H1 (cell line): Measurements from ENCODE around the gene CHCHD6. TPM values are rescaled to one million over a fixed set of nuclear protein-coding genes. Genes with fewer than 3 reads are reported as not detected.

ENCODE experiments used
- CTCF ChIA-PET: fragments of 300-600 bp; sonication (Branson Sonifier 250); formaldehyde crosslinking; loops from one replicate; lab custom pipeline; 2021; ENCODE audit not compliant: partially characterized antibody; lab: Charles Lee
- POLR2A ChIA-PET: fragments of 300-600 bp; sonication (Branson Sonifier 250); formaldehyde crosslinking; loops from one replicate; lab custom pipeline; 2021; ENCODE audit warnings: inconsistent platforms; ENCODE audit not compliant: partially characterized antibody; lab: Charles Lee
- DNase-seq, 2 experiments: peaks; one replicate each; pipeline versions ENCODE4 v3.0.0 to v3.0.0-alpha.2; 2010 to 2022; ENCODE audit warnings: low spot score in 2 of 2, low read depth in 1 of 2, mixed read lengths in 1 of 2
- FAIRE-seq: peaks from 2 replicates; lab custom pipeline; 2011; peaks lifted over from hg19 to GRCh38; lab: Jason Lieb, UNC
- H2AFZ ChIP-seq: 2 replicates; pipeline ENCODE4 v1.8.1; 2012; ENCODE audit warnings: low read length, inconsistent platforms
- H2AK5ac ChIP-seq: 2 replicates; pipeline ENCODE4 v1.6.1; 2013; ENCODE audit warnings: low read depth, low read length
- H2BK120ac ChIP-seq: replicated peaks from 2 replicates; pipeline ENCODE3; 2013; ENCODE audit warnings: low read depth, low read length, inconsistent platforms
- H2BK12ac ChIP-seq: 2 replicates; pipeline ENCODE4 v1.6.1; 2013; ENCODE audit warnings: low read depth, low read length
- H2BK15ac ChIP-seq: 2 replicates; pipeline ENCODE4 v1.6.1; 2013; ENCODE audit warnings: low read length
- H2BK20ac ChIP-seq: 2 replicates; pipeline ENCODE4 v1.6.1; 2013; ENCODE audit warnings: low read length
- H2BK5ac ChIP-seq: 2 replicates; pipeline ENCODE4 v1.6.1; 2013; ENCODE audit warnings: low read depth, low read length
- H3K14ac ChIP-seq: 2 replicates; pipeline ENCODE4 v1.6.1; 2013; ENCODE audit warnings: inconsistent platforms; ENCODE audit not compliant: insufficient read length
- H3K18ac ChIP-seq: 2 replicates; pipeline ENCODE4 v1.6.1; 2013; ENCODE audit warnings: low read length; ENCODE audit errors: extremely low read depth
- H3K23ac ChIP-seq: 2 replicates; pipeline ENCODE4 v1.6.1; 2013; ENCODE audit warnings: inconsistent platforms; ENCODE audit not compliant: insufficient read length
- H3K23me2 ChIP-seq: 2 replicates; pipeline ENCODE4 v1.6.1; 2013; ENCODE audit warnings: low read depth, low read length
- H3K27ac ChIP-seq: 2 replicates; pipeline ENCODE4 v1.6.1; 2011; ENCODE audit warnings: low read depth, low read length, inconsistent platforms
- H3K27me3 ChIP-seq, 4 experiments: replicated peaks in 1 of 4; 1 replicate in 1 of 4; 2 replicates in 3 of 4; pipeline versions ENCODE4 v1.6.1 to v1.8.1; 2011 to 2013; ENCODE audit warnings: low read length in 3 of 4, mild to moderate bottlenecking in 3 of 4, inconsistent platforms in 2 of 4, mixed read lengths in 2 of 4, moderate library complexity in 1 of 4; ENCODE audit not compliant: control insufficient read depth in 3 of 4, insufficient read depth in 3 of 4; ENCODE audit errors: extremely low read depth in 1 of 4
- H3K36me3 ChIP-seq, 4 experiments: 2 replicates each; pipeline versions ENCODE4 v1.6.1 to v1.8.1; 2011 to 2013; ENCODE audit warnings: mild to moderate bottlenecking in 4 of 4, low read length in 3 of 4, moderate library complexity in 2 of 4, control low read depth in 1 of 4, inconsistent platforms in 1 of 4; ENCODE audit not compliant: insufficient read depth in 4 of 4, control insufficient read depth in 2 of 4
- H3K4ac ChIP-seq: replicated peaks from 2 replicates; pipeline ENCODE3; 2013; ENCODE audit warnings: low read length, low read depth, mixed read lengths, inconsistent platforms; ENCODE audit not compliant: insufficient read length
- H3K4me1 ChIP-seq, 4 experiments: replicated peaks in 1 of 4; 1 replicate in 1 of 4; 2 replicates in 3 of 4; pipeline versions ENCODE4 v1.6.1 to v1.8.1; 2011 to 2013; ENCODE audit warnings: low read length in 3 of 4, inconsistent platforms in 2 of 4, mixed read lengths in 1 of 4; ENCODE audit not compliant: insufficient read depth in 4 of 4, control insufficient read depth in 3 of 4
- H3K4me2 ChIP-seq, 2 experiments: 2 replicates each; pipeline versions ENCODE4 v1.6.1 to v1.8.1; 2011 to 2013; ENCODE audit warnings: low read depth in 2 of 2, low read length in 2 of 2, control low read depth in 1 of 2, inconsistent platforms in 1 of 2, mild to moderate bottlenecking in 1 of 2; ENCODE audit not compliant: insufficient read depth in 1 of 2
- H3K4me3 ChIP-seq, 4 experiments: fragments of 200-600, 300-600 bp in 1 of 4; sonication (generic), shearing (Covaris generic), sonication (Bioruptor Twin) in 1 of 4; 2 replicates each; pipeline versions ENCODE4 v1.5.1 to v1.8.1; 2011 to 2016; ENCODE audit warnings: low read length in 4 of 4, low read depth in 3 of 4, control low read depth in 2 of 4, inconsistent platforms in 2 of 4, mild to moderate bottlenecking in 2 of 4, mixed read lengths in 1 of 4, moderate library complexity in 1 of 4; ENCODE audit not compliant: insufficient read depth in 2 of 4; ENCODE audit errors: extremely low read depth in 1 of 4
- H3K56ac ChIP-seq: replicated peaks from 2 replicates; pipeline ENCODE3; 2013; ENCODE audit warnings: low read depth, mild to moderate bottlenecking, mixed read lengths, low read length, inconsistent platforms; ENCODE audit not compliant: insufficient read length
- H3K79me1 ChIP-seq: 2 replicates; pipeline ENCODE4 v1.6.1; 2013; ENCODE audit warnings: low read depth, low read length, control low read depth
- H3K79me2 ChIP-seq, 2 experiments: 2 replicates each; pipeline versions ENCODE4 v1.6.1 to v1.8.1; 2012 to 2013; ENCODE audit warnings: low read length in 2 of 2, mild to moderate bottlenecking in 2 of 2, inconsistent platforms in 1 of 2; ENCODE audit not compliant: insufficient read depth in 2 of 2, control insufficient read depth in 1 of 2
- H3K9ac ChIP-seq, 4 experiments: replicated peaks in 1 of 4; 1 replicate in 1 of 4; 2 replicates in 3 of 4; pipeline versions ENCODE4 v1.6.1 to v1.8.1; 2011 to 2013; ENCODE audit warnings: low read depth in 3 of 4, low read length in 3 of 4, control low read depth in 2 of 4, mild to moderate bottlenecking in 2 of 4, moderate library complexity in 2 of 4, inconsistent platforms in 1 of 4; ENCODE audit errors: extremely low read depth in 1 of 4
- H3K9me3 ChIP-seq, 2 experiments: 2 replicates each; pipeline versions ENCODE4 v1.6.1 to v1.8.1; 2012 to 2013; ENCODE audit warnings: mild to moderate bottlenecking in 2 of 2, moderate library complexity in 2 of 2, control low read depth in 1 of 2, inconsistent platforms in 1 of 2, low read depth in 1 of 2, low read length in 1 of 2, mixed read lengths in 1 of 2; ENCODE audit not compliant: insufficient read depth in 2 of 2
- H4K20me1 ChIP-seq, 2 experiments: replicated peaks in 1 of 2; 2 replicates each; pipeline versions ENCODE3 to v1.8.1; 2011 to 2013; ENCODE audit warnings: inconsistent platforms in 2 of 2, low read length in 2 of 2, mild to moderate bottlenecking in 1 of 2; ENCODE audit not compliant: insufficient read depth in 2 of 2, control insufficient read depth in 1 of 2
- H4K5ac ChIP-seq: 2 replicates; pipeline ENCODE4 v1.6.1; 2013; ENCODE audit warnings: low read length, low read depth, mixed read lengths, inconsistent platforms; ENCODE audit not compliant: insufficient read length
- H4K8ac ChIP-seq: 2 replicates; pipeline ENCODE4 v1.8.0; 2013; ENCODE audit warnings: mild to moderate bottlenecking, moderate library complexity, low read length, inconsistent platforms; ENCODE audit not compliant: insufficient read depth; ENCODE audit errors: extremely low read depth
- H4K91ac ChIP-seq: replicated peaks from 2 replicates; pipeline ENCODE3; 2013; ENCODE audit warnings: low read length, mixed read lengths, inconsistent platforms; ENCODE audit not compliant: insufficient read length
- CBX8 ChIP-seq: fragments of 300-800, 300-1000 bp; sonication (generic); IDR thresholded peaks from 2 replicates; pipeline ENCODE4 v1.7.1; 2016; ENCODE audit warnings: low read depth, low read length, borderline replicate concordance
- EP300 ChIP-seq, 2 experiments: IDR thresholded peaks; 1 replicate in 1 of 2; 2 replicates in 1 of 2; pipeline ENCODE4 v1.6.1; 2011 to 2012; ENCODE audit warnings: low read depth in 2 of 2, low read length in 2 of 2, mild to moderate bottlenecking in 2 of 2, borderline replicate concordance in 1 of 2, inconsistent platforms in 1 of 2, moderate library complexity in 1 of 2
- JUN ChIP-seq: IDR thresholded peaks from 2 replicates; pipeline ENCODE4 v1.6.1; 2011; ENCODE audit warnings: low read depth, mild to moderate bottlenecking, improper control_type of control experiment, low read length
- NANOG ChIP-seq: IDR thresholded peaks from 2 replicates; pipeline ENCODE4 v1.6.1; 2011; ENCODE audit warnings: low read length, low read depth, mild to moderate bottlenecking, inconsistent platforms; ENCODE audit not compliant: insufficient read depth, poor library complexity, severe bottlenecking
- POLR2AphosphoS5 ChIP-seq: IDR thresholded peaks from 2 replicates; pipeline ENCODE4 v1.6.1; 2011; ENCODE audit warnings: low read depth, low read length
- POU5F1 ChIP-seq: IDR thresholded peaks from 2 replicates; pipeline ENCODE4 v1.6.1; 2011; ENCODE audit warnings: low read depth, mild to moderate bottlenecking, low read length, moderate library complexity
- RFX5 ChIP-seq: IDR thresholded peaks from 2 replicates; pipeline ENCODE4 v1.6.1; 2011; ENCODE audit warnings: low read depth, low read length, improper control_type of control experiment, borderline replicate concordance
- SIN3A ChIP-seq, 2 experiments: IDR thresholded peaks in 1 of 2; conservative IDR thresholded peaks in 1 of 2; 2 replicates each; pipeline ENCODE4 v1.6.1; 2011 to 2012; ENCODE audit warnings: low read length in 2 of 2, improper control_type of control experiment in 1 of 2, low read depth in 1 of 2, mild to moderate bottlenecking in 1 of 2
- SIX5 ChIP-seq: IDR thresholded peaks from 2 replicates; pipeline ENCODE4 v1.6.1; 2011; ENCODE audit warnings: mild to moderate bottlenecking, low read depth, low read length
- SP4 ChIP-seq: IDR thresholded peaks from 2 replicates; pipeline ENCODE4 v1.6.1; 2012; ENCODE audit warnings: low read length, inconsistent platforms
- TCF12 ChIP-seq: IDR thresholded peaks from 2 replicates; pipeline ENCODE4 v1.6.1; 2011; ENCODE audit warnings: low read depth, mild to moderate bottlenecking, low read length
- USF2 ChIP-seq: IDR thresholded peaks from 2 replicates; pipeline ENCODE4 v1.6.1; 2011; ENCODE audit warnings: low read length, improper control_type of control experiment
- WGBS, 2 experiments: shearing (Covaris generic) in 1 of 2; methylation state at CpG; one replicate each; pipeline versions ENCODE4 v1.1.6 to v1.1.7; 2013 to 2015; ENCODE audit warnings: low lambda C conversion rate in 2 of 2, mixed read lengths in 2 of 2, inconsistent platforms in 1 of 2, low coverage in 1 of 2, missing lambda C conversion rate in 1 of 2; ENCODE audit not compliant: insufficient replicate concordance in 2 of 2, insufficient coverage in 1 of 2, insufficient read length in 1 of 2; ENCODE audit errors: extremely low coverage in 1 of 2, missing lambda C conversion rate in 1 of 2; 5-methylcytosine and 5-hydroxymethylcytosine counted together
- polyA plus RNA-seq, 7 experiments: library from polyadenylated mRNA; depleted of rRNA in 3 of 7; stranded (reverse) in 5 of 7; unstranded in 2 of 7; fragments of >200 nt in 5 of 7; fragments of 200-250 nt in 2 of 7; gene quantifications; 1 replicate in 5 of 7; 2 replicates in 1 of 7; 4 replicates in 1 of 7; pipeline versions ENCODE4 v1.2.1 to v1.2.3, GENCODE V29; 2011 to 2013; ENCODE audit warnings: missing spikeins in 2 of 7, mixed read lengths in 2 of 7
- total RNA-seq: library from RNA; stranded (reverse); fragmentation: NEBNext Ultra II Directional; extraction: Animal tissue kit (Norgen Biotek cat#: 25700); gene quantifications from 2 replicates; pipeline ENCODE4 v1.2.1, GENCODE V29; 2021
- TF ChIP-seq, protein P1 (sequence below): IDR thresholded peaks from 2 replicates; pipeline ENCODE4 v1.6.1; 2012; ENCODE audit warnings: inconsistent platforms

Gene CHCHD6
- total and polyA plus RNA-seq, 2 of the 8 experiments (the other 6 are each of a cell fraction or from before 2014, with no cell fraction given), result 32.4 to 37.6 TPM

- no peak overlapping the region for H2BK12ac ChIP-seq
- ChIA-PET POLR2A (interaction anchor here (1.3 kb wide), 1 partner anchor 28 kb away, joined by 3 read pairs; no protein-coding TSS in a partner anchor), CTCF (interaction anchor here (1.0 to 2.0 kb wide), 7 partner anchors 10 to 77 kb away, joined by 3 to 5 read pairs (median 3); no protein-coding TSS in a partner anchor)
- H4K8ac ChIP-seq, result no peak overlapping the region
- no peak overlapping the region for H3K4me3 ChIP-seq
- no peak overlapping the region for H2BK15ac ChIP-seq
- H2BK5ac ChIP-seq, result no peak overlapping the region
- peaks cover 0 to 3% of the 10 kb centered on the region in 2 experiments for H4K20me1 ChIP-seq
- H3K4ac ChIP-seq, result no peak overlapping the region
- no peak overlapping the region for H3K14ac ChIP-seq
- no peak overlapping the region for H3K9ac ChIP-seq
- H3K9me3 ChIP-seq, result no peaks in the 10 kb centered on the region
- no peak overlapping the region for H3K23ac ChIP-seq
- peaks cover 0 to 2% (median 0%) of the 10 kb centered on the region in 4 experiments; a peak in 1 of 7 replicates for H3K4me1 ChIP-seq
- FAIRE-seq, result no peak
- no peak overlapping the region for H2AK5ac ChIP-seq
- H2BK120ac ChIP-seq, result no peak overlapping the region
- no peak overlapping the region for H3K27ac ChIP-seq
- no peaks in the 10 kb centered on the region; the same call in 1 of the 2 replicates for H3K79me1 ChIP-seq
- H3K36me3 ChIP-seq, result no peaks in the 10 kb centered on the region
- H2AFZ ChIP-seq, result no peak overlapping the region
- no peak overlapping the region for H3K18ac ChIP-seq
- no peaks in the 10 kb centered on the region for H3K23me2 ChIP-seq
- no peak overlapping the region for H3K56ac ChIP-seq
- no peak overlapping the region for H3K4me2 ChIP-seq
- 87% methylated on average over 3 of the region's 3 CpGs; no CpG with 5 or more reads in 1 of the 2 experiments for WGBS, 2 experiments
- DNase-seq, result no peak
- H3K79me2 ChIP-seq, result no peaks in the 10 kb centered on the region
- no peak overlapping the region for H4K5ac ChIP-seq
- H4K91ac ChIP-seq, result no peak overlapping the region
- H2BK20ac ChIP-seq, result no peak overlapping the region
- no peaks in the 10 kb centered on the region for H3K27me3 ChIP-seq
- TF ChIP-seq TCF12 (no peak), EP300 (IDR thresholded peaks at IDR 0.05; ENCODE audit: borderline replicate concordance in 1 of 2, low read depth in 2 of 2, low read length in 2 of 2) (no peak), SIN3A (conservative IDR thresholded peaks at IDR 0.05 in 1 of 2, IDR thresholded peaks at IDR 0.05 in 1 of 2; ENCODE audit: low read depth in 1 of 2, low read length in 2 of 2) (no peak), USF2 (no peak), CBX8 (no peak), NANOG (no peak), POLR2AphosphoS5 (no peak), POU5F1 (no peak), SP4 (no peak), JUN (no peak), RFX5 (no peak), SIX5 (no peak)
- TF ChIP-seq, protein P1, sequence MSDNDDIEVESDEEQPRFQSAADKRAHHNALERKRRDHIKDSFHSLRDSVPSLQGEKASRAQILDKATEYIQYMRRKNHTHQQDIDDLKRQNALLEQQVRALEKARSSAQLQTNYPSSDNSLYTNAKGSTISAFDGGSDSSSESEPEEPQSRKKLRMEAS, result no peak
These were observed 206.2 kb downstream of the CHCHD6 start for GRCh38 chr3:126910231-126910630.
